ENCODE results near the gene PDXDC1.

GRCh38 chr16:15141586-15141985 is 166.8 kb downstream of the PDXDC1 start:
- no peak for TF ChIP-seq CTCF (IDR thresholded peaks at IDR 0.05)
- TF ChIP-seq POLR2A (IDR thresholded peaks at IDR 0.05): no peak

Data from uterus (tissue), 2 donors.